ENCODE measurements around the gene MEGF6.

Gene MEGF6

DNA sequence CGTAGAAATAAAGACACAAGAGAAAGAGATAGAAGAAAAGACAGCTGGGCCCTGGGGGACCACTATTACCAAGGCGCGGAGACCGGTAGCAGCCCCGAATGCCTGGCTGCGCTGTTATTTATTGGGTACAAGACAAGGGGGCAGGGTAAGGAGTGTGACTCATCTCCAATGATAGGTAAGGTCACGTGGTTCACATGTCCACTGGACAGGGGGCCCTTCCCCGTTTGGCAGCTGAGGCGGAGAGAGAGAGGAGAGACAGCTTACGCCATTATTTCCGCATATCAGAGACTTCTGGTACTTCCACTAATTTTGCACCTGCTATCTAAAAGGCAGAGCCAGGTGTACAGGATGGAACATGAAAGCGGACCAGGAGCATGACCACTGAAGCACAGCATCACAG is 9.4 kb upstream of the MEGF6 start:
- Histone ChIP-seq H3K27me3 (ENCODE audit: insufficient read depth, low read depth, severe bottlenecking) (no peaks in the 10 kb centered on the region), H3K36me3 (no peaks in the 10 kb centered on the region), H3K27ac (no peak overlapping the region), H3K4me3 (ENCODE audit: low read depth, low read length) (no peak overlapping the region), H3K9me3 (ENCODE audit: severe bottlenecking) (no peaks in the 10 kb centered on the region)
- no peak for DNase-seq
- TF ChIP-seq, protein P1, sequence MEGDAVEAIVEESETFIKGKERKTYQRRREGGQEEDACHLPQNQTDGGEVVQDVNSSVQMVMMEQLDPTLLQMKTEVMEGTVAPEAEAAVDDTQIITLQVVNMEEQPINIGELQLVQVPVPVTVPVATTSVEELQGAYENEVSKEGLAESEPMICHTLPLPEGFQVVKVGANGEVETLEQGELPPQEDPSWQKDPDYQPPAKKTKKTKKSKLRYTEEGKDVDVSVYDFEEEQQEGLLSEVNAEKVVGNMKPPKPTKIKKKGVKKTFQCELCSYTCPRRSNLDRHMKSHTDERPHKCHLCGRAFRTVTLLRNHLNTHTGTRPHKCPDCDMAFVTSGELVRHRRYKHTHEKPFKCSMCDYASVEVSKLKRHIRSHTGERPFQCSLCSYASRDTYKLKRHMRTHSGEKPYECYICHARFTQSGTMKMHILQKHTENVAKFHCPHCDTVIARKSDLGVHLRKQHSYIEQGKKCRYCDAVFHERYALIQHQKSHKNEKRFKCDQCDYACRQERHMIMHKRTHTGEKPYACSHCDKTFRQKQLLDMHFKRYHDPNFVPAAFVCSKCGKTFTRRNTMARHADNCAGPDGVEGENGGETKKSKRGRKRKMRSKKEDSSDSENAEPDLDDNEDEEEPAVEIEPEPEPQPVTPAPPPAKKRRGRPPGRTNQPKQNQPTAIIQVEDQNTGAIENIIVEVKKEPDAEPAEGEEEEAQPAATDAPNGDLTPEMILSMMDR (IDR thresholded peaks at IDR 0.05; ENCODE audit: low read depth, low read length), result no peak

DNA sequence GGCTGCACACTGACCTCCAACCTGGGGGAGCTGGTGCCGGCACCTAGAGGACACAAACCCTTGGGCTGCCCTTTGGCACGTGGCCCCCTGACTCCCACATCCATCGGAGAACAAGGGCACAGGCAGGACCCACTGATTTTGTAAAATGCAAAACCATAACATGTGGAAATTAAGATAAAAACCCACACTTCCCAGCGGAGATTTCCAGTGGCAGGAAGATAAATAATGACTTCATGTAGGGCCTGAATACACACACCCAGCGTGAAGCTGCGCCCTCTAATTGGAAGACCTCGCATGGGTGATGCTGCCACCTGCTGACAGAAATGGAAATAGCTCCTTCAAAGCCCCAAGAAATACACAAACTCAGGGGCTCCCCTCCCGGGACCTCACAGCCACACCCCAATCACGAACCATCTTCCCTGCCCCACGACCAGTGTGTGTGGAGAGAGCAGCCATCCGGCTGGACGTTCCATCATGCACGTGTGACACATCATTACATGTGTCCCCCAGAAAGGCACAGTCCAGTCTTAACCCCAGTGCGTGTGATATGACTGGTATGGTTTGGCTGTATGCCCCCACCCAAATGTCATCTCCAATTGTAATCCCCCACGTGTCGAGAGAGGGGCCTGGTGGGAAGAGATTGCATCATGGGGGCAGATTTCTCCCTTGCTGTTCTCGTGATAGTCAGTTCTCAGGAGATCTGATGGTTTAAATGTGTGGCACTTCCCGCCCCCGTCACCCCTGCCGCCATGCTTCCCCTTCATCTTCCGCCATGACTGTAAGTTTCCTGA is 7.8 kb upstream of the MEGF6 start:
- no peak overlapping the region for H3K27ac ChIP-seq
- no peaks in the 10 kb centered on the region for H3K36me3 ChIP-seq
- peak; percentile 74 for DNase-seq
- H3K4me3 ChIP-seq (ENCODE audit: low read depth, low read length), result no peak overlapping the region
- no peaks in the 10 kb centered on the region for H3K9me3 ChIP-seq (ENCODE audit: severe bottlenecking)
- TF ChIP-seq, protein P1 (IDR thresholded peaks at IDR 0.05; ENCODE audit: low read depth, low read length), result peak; percentile 81
- no peaks in the 10 kb centered on the region for H3K27me3 ChIP-seq (ENCODE audit: insufficient read depth, low read depth, severe bottlenecking)

DNA sequence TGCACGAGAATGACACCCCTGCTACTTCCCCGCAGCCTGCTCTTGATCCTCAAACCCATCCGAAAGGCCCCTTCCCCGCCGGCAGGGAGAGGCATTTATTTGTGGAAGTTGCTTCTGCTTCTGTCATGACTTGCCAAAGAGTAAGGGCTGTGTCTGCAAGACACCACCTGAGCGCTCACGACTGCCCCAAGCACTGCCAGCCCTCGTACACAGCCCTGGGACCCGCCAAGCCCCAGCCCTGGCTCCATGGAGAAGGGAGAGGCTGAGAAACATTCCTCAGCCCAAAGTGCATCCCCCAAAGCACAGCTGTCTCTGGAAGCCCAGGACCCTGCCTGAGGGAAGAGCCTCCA is 7.2 kb upstream of the MEGF6 start:
- no peak for DNase-seq
- no peaks in the 10 kb centered on the region for H3K27me3 ChIP-seq (ENCODE audit: insufficient read depth, low read depth, severe bottlenecking)
- H3K9me3 ChIP-seq (ENCODE audit: severe bottlenecking), result no peaks in the 10 kb centered on the region
- H3K4me3 ChIP-seq (ENCODE audit: low read depth, low read length), result no peak overlapping the region
- TF ChIP-seq, protein P1 (IDR thresholded peaks at IDR 0.05; ENCODE audit: low read depth, low read length), result no peak
- H3K27ac ChIP-seq, result no peak overlapping the region
- no peaks in the 10 kb centered on the region for H3K36me3 ChIP-seq

DNA sequence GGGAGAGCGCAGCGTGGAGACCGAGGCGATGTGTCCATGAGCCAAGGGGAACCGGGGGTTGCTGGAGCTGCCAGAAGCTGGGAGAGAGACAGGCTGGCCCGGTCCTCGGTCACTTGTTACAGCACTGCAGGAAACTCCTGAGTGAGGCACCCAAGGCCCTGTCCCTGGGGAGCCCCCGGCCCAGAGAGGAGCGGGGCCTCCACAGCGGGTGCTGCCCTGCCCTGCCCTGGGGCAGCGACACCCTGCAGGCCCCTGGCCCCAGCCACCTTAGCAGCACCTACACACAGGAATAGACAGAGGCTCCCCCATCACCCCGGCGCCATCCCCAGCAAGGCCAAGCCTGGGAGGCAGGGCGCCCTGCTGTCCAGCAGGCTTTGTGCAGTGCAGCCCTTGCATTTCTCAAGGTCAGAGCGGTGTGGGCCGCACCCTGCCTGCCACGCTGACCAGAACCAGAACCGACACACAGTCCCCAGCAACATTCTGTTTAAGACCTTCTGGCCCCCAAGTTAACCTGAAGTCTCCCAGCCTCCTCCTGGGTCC is 6.6 kb upstream of the MEGF6 start:
- no peaks in the 10 kb centered on the region for H3K27me3 ChIP-seq (ENCODE audit: insufficient read depth, low read depth, severe bottlenecking)
- no peak for DNase-seq
- TF ChIP-seq, protein P1 (IDR thresholded peaks at IDR 0.05; ENCODE audit: low read depth, low read length), result no peak
- H3K27ac ChIP-seq, result no peak overlapping the region
- H3K4me3 ChIP-seq (ENCODE audit: low read depth, low read length), result no peak overlapping the region
- no peaks in the 10 kb centered on the region for H3K36me3 ChIP-seq
- no peaks in the 10 kb centered on the region for H3K9me3 ChIP-seq (ENCODE audit: severe bottlenecking)

DNA sequence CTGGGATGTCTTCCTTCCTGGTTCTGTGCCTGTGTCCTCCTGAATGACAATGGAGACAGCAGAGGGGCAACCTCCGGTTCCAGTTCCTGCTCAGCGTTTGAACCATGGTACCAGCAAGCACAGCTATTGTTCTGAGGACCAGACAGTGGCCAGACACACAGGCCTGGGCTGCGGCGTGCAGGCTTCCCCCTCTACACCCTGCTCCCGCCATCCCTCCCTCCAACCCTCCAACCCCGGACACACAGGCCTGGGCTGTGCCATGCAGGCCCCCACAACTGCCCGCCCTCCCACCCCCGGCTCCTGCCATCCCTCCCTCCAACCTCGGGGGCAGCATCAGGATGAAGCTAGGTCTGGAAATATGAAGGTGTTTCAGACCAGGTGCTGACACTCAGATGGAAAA is 5.6 kb upstream of the MEGF6 start:
- peaks cover 3% of the 10 kb centered on the region for H3K27me3 ChIP-seq (ENCODE audit: insufficient read depth, low read depth, severe bottlenecking)
- H3K9me3 ChIP-seq (ENCODE audit: severe bottlenecking), result no peaks in the 10 kb centered on the region

More for the DNA sequence above, 5.6 kb upstream of the MEGF6 start:
- Histone ChIP-seq H3K36me3 (no peaks in the 10 kb centered on the region), H3K27ac (no peak overlapping the region), H3K4me3 (ENCODE audit: low read depth, low read length) (no peak overlapping the region)
- DNase-seq, result no peak
- TF ChIP-seq, protein P1 (IDR thresholded peaks at IDR 0.05; ENCODE audit: low read depth, low read length), result no peak

Measured in WERI-Rb-1 (cell line).